ENCODE data around the gene CCDC73. TPM values are rescaled to one million over a fixed set of nuclear protein-coding genes. Genes with fewer than 3 reads are reported as not detected.

CCDC73 gene
- polyA plus RNA-seq, 4 donors: 0.01 to 0.09 TPM; not detected in 2

DNA sequence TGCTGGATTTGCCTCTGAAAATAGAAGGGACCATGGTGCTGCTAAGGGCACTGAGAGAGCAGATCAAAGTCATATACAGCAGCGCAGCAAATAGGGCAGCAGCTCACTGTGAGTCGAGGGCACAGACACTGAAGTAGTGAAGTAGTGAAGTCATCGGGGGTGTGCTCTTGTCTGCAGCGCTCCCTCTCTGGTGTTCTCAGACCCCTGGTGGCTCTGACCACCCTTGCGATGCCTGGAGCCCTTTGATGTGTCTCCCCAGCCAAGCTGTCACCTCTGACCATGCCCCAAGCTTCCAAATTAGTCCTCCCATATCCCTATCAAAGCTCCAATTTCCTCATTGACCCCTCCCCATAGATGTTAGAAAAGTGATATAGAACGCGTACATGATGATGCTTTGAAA lies 238.6 kb downstream of the CCDC73 start:
- Histone ChIP-seq H3K9me3 (ENCODE audit: control insufficient read depth in 2 of 2, insufficient read depth in 1 of 2, low read depth in 1 of 2, low read length in 1 of 2) (no peaks in the 10 kb centered on the region), H3K36me3 (ENCODE audit: control insufficient read depth in 3 of 3, insufficient read depth in 2 of 3, low read depth in 1 of 3, low read length in 3 of 3) (no peaks in the 10 kb centered on the region), H3K4me3 (ENCODE audit: low read depth in 1 of 3, low read length in 3 of 3) (no peak overlapping the region), H3K27me3 (ENCODE audit: control insufficient read depth in 3 of 3, insufficient read depth in 3 of 3, low read length in 3 of 3) (peaks cover 0 to 2% (median 2%) of the 10 kb centered on the region in 3 donors), H3K4me1 (ENCODE audit: control insufficient read depth in 3 of 3, insufficient read depth in 2 of 3, low read depth in 1 of 3, low read length in 2 of 3) (no peaks in the 10 kb centered on the region), H3K27ac (ENCODE audit: low read depth in 1 of 3, low read length in 2 of 3) (no peak overlapping the region)
- DNase-seq (no peak), FAIRE-seq (no peak)
- WGBS, 3 donors: 85 to 95% (median 90%) methylated on average over 7 of the region's 7 CpGs

DNA sequence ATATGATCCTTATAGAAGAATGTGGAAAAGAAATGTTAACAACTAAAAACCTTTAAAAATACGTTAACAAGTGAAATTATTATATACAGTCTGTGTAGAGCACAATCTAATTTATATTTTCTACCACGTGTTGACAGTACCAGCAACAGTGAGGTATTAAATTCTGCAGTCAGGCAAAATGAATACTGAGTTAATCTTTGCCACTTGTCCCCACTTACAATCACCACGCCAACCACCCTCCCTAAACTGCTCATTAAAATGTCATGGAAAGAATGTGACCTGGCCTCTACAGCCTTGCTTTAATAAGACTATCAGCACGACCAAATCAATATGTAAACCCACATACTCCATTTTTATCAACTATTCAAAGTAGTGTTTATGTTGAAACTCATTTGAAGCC lies 239.4 kb downstream of the CCDC73 start:
- FAIRE-seq (no peak), DNase-seq (no peak)
- Histone ChIP-seq H3K27me3 (ENCODE audit: control insufficient read depth in 3 of 3, insufficient read depth in 3 of 3, low read length in 3 of 3) (peaks cover 0 to 2% (median 2%) of the 10 kb centered on the region in 3 donors), H3K36me3 (ENCODE audit: control insufficient read depth in 3 of 3, insufficient read depth in 2 of 3, low read depth in 1 of 3, low read length in 3 of 3) (no peaks in the 10 kb centered on the region), H3K9me3 (ENCODE audit: control insufficient read depth in 2 of 2, insufficient read depth in 1 of 2, low read depth in 1 of 2, low read length in 1 of 2) (no peaks in the 10 kb centered on the region), H3K4me3 (ENCODE audit: low read depth in 1 of 3, low read length in 3 of 3) (no peak overlapping the region), H3K4me1 (ENCODE audit: control insufficient read depth in 3 of 3, insufficient read depth in 2 of 3, low read depth in 1 of 3, low read length in 2 of 3) (no peaks in the 10 kb centered on the region), H3K27ac (ENCODE audit: low read depth in 1 of 3, low read length in 2 of 3) (no peak overlapping the region)
- 13 to 33% (median 25%) methylated on average over 4 of the region's 4 CpGs for WGBS, 3 donors

Other genes starting within 250 kb of the CCDC73 start
- 100 to 1,000 TPM; 185 to 368 (median 294) TPM for gene EIF3M, start 210.8 kb downstream of the CCDC73 start, polyA plus RNA-seq
- 10 to 100 TPM in 2 of 4 donors, 1 to 10 TPM in 2; 5.1 to 11.2 (median 9.1) TPM for gene PRRG4, start 35.3 kb upstream of the CCDC73 start, polyA plus RNA-seq
- 10 to 100 TPM in 1 of 4 donors, 1 to 10 TPM in 3; 1.4 to 20.5 (median 3.2) TPM for gene QSER1, start 98.1 kb upstream of the CCDC73 start, polyA plus RNA-seq
- 10 to 100 TPM; 11.4 to 83.9 (median 40.5) TPM for gene DEPDC7, start 221.2 kb upstream of the CCDC73 start, polyA plus RNA-seq
- gene TCP11L1, start 244.9 kb upstream of the CCDC73 start, polyA plus RNA-seq: 10 to 100 TPM in 2 of 4 donors, 1 to 10 TPM in 2; 5.4 to 13.9 (median 10.5) TPM

Measured in small intestine (tissue), 7 donors.